NCI-H1436 treated with DMSO at 0.1 percent for 48 hours (cell line): ENCODE measurements around the gene POC1B.

ENCODE experiments used
- DNase-seq: peaks from one replicate; lab custom pipeline; 2025; lab: John Stamatoyannopoulos, UW

Gene POC1B

DNA sequence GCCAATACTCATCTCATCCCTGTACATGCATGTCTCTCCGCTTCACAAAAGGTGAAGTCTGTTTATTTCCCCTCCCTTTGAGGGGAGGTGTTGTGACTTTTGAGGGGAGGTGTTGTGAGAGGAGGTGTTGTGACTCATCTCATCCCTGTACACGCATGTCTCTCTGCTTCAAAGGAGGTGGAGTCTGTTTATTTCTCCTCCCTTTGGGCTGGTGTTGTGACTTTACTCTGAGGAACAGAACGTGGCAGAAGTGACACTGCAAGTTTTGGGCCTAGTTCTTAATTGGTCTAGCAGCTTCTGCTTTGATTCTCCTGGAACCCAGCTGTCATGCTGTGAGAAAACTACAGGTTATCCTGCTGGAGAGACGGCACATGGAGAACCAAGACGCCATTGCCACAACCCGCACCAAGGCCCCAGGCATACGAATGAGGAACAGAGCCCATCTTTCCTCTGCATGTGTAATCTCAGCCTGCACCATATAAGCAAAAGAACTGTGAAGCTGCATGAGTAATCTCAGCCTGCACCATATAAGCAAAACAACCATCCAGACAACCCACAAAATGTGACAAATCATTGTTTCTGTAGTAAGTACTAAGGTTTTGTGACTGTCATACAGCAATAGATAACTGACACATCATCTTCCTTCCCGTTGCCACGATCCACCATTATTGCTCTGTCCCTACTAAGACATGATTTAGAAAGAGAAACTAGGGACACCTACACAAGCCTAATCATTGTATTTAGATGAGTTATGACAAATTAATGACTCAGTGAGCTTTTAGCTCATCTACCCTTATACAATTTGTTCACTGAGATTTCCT, 31.2 kb downstream of the POC1B start:
- no peak for DNase-seq

DNA sequence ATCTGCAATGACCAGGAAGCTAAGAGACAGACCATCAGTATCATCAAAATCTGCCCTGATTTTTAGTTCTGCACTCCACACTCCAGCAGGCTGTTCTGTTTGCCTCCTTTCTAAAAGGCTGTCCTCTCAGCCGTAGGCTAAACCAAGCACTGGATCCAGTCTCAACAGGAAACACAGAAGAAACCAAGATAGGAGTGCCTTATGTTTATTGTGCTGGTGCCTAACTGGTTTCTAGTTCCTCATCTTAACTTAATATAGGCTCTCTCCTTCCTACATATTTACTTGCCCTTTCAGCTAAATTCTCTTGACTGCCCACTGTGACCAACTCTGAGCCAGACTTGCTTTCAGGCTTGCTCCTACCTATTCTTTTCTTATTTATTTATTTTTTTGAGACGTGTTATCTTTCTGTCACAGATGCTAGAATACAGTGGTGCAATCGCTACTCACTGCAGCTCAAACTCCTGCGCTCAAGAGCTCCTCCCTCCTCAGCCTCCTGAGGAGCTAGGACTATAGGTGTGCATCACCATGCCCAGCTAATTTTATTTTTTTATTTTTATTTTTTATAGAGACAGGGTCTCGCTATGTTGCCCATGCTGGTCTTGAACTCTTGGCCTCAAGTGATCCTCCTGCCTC, 32.1 kb downstream of the POC1B start:
- no peak for DNase-seq

DNA sequence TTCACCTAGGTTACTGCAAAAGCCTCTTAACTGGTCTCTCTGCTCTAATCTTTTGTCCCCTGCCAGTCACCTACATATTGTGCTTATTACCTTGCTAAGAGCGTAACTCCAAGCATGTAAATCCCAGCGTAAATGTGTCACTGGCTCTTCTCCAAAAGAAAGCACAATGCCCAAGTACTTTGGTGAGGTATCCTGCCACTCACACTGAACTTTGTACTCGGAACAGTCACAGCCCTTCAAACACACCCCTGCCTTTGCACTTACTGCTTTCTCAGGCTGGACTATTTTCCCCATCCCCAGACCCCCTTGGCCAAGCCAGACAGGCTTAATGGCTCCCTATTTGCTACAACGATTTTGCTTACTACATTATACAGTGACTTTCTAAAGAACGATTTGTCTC, 33.0 kb downstream of the POC1B start:
- DNase-seq = no peak

DNA sequence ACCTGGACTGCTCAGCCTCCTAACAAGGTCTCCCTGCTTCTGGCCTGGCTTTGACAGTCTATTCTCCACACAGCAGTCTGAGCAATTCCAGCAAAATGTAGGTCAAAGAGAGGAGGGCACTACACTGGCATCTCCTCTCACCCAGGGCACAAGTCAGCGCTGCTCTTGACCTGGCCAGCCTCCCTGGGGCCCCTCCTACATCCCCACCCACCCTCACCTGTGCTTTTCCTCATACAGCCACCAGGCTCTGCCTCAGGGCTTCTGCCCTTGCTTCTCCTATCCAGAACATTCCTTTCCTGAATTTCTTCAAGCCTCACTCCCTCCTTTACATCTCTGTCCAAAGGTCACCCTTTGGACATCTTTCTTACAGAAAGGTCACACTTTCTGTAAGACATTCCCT, 34.9 kb downstream of the POC1B start:
- DNase-seq = no peak

DNA sequence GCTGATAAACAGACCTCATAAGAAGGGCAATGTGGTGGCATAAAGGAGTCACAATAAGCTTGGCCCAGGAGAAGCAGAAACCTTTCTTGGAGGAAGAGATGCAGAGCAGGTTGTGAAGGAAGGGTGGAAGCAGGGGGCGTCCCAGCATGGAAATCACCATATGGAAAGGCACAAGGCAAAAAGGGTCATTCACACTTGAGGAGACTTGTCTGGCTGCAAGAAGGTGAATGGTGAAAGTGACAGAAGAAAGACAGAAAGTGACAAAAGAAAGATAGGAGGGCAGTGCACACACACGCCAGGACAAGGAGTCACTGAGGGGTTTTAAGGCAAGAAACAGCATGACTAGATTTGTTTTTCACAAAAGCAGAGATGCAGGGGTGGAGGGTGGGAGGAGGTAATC, 39.6 kb downstream of the POC1B start:
- no peak for DNase-seq

DNA sequence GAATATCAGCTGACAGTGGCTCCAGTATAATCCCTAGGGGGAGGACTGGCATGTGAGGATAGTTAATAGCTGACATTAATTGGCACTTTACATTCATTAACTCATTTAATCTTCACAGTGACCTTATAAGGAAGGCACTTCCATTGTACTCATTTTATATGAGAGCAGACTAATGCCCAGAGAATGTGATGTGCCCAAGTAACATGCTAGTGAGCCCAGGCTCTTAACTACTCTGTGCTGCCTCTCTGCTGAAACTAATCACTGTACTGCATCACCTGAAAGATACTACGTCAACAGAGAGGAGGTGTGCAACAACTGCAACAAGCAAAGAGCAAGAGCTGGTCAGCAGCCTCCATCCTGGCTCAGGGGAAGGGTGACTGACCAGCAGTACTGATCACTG, 41.4 kb downstream of the POC1B start:
- DNase-seq = no peak

DNA sequence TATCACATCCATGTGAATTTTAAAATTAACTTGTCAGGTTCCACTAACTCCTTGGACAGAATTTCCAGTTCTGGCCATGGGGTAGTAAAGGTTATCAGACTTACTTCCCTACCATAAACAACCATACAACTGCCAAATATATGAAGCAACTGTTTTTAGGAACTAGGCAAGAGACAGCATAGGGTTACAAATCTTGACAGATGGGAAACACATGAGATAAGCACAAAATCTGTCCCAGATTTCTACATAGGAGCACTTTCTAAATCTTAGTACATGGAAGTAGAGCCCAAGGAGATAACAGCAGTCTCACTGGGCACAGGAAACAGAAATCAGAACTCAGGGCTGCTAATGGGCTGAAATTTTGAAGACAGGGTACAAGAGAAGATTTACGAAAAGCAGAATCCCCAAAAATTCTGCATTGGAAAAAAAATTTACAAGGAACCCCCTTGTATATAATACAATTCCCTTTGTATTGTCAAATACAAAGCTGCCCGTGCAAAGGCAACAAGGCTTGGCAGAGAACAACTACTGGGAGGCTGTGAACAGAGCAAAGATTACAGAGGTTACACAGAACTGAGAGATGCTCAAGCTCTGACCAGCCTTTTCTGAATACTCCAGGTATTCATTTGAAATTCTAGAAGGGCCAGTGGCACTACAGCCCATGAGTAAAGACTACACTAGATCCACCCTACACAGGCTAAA, 44.5 kb downstream of the POC1B start:
- no peak for DNase-seq

DNA sequence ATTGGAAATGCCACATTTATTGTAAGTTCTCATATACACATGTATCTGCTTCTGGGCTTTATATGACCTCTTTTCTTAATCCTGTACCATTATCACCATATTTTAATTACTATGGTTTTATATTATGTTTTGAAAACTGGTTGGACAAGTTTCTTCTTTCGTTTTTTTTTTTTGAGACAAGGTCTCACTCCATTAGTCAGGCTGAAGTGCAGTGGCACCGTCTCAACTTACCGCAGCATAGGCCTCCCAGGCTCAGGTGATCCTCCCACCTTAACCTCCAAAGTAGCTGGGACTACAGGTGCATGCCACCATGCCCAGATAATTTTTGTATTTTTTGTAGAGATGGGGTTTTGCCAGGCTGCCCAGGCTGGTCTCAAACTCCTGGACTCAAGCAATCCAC, 45.9 kb downstream of the POC1B start:
- no peak for DNase-seq

DNA sequence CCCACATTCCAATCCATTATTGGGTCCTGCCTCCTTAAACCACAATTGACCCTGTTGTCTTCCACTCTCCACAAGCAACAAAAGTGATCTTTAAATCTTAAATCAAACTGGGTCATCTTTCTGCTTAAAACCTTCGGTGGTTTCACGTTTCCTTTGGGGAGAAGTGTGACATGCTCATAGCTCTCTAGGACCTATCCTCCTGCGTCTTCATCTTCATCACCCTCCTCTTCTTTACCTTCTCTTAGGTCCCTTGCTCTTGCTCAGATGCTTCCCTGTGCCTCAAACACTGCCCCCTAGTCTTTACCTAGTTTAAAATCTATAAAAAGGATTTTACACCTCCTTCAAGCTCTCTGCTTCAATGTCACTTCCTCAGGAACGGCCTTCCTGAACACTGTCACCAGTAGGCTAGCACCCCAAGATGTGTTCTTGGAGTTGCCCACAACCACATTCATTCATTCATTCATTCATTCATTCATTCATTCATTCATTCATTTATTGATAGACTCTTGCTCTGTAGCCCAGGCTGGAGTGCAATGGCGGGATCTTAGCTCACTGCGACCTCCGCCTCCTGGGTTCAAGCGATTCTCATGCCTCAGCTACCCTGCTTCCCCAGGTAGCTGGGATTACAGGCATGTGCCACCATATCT, 48.1 kb downstream of the POC1B start:
- DNase-seq = no peak

DNA sequence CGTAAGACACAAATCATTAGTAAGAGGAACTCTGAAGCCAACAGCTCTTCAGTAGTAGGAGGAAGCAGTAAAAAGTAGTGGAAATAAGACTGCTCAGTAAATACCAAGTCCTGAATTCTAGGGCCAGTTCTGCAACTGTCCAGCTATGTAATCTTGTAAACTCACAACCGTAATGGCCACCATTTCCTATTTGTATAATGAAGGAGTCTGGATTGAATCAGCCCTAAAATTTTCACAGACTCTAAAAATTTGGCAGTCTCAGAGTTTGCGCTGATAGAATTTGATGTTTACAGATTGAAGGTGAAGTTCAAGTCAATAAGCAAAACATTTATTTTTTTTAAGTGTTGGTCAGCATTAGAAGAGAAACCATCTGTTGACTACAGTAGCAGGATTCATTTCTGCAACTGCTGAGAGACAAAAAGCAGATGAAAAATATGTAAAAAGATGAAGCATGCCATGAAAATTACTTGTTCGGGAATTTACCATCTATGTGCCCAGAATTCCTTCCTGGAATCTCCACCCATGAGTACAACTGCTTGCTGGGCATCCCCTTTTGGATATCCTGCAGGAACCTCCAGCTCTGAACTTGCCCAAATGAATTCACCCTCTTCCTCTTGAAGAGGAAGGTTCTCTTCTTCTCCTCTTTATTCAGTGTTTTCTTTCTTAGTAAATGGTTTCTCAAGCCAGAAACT, 48.8 kb downstream of the POC1B start:
- no peak for DNase-seq

DNA sequence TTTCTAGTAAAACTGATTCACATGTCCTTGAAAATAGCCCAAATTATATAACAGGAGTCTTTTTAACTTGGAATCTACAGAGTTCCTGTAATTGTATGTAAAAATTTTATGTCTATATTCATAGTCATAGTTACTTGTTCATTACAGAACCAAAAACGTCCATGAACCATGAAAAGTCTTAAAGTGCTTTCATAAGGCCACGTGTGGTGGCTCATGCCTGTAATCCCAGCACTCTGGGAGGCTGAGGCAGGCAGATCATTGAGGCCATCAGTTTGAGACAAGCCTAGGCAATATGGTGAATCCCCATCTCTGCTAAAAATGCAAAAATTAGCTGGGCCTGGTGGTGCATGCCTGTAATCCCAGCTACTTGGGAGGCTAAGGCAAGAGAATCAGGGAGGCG, 49.6 kb downstream of the POC1B start:
- no peak for DNase-seq

DNA sequence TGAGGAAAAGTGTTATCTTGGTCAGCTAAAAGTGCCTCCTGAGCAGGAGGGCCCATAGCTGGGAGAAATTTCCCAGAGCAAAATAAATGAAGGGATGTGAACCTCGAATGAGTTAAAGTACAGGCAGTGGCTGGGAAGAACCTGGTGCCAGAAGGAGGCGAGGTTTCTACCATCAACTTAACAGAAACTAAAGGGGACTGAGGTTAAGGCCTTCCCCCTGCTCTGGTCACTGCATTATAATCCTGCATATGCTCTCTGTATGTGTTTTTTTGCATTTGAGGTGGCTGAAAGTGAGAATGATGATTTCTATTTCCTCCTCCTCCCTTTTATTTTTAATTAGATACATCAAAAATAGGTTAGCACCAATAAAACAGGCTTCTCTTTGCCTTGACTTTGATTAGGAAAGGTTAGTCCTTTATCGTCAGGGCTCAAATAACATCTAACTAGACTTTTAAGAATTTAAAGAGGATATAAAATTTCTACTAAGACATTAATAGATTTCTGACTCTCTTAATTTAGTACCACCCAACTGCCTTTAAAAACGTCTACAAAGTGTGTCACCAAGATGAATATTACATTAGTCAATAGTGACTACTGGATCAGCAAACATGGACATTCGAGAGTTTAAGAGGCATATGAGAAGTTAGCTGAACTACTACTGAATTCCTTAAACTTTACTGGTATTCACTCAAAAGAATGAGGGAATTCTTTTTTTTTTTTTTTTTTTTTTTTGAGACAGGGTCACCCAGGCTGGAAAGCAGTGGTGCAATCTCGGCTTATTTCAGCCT, 50.5 kb downstream of the POC1B start:
- no peak for DNase-seq

DNA sequence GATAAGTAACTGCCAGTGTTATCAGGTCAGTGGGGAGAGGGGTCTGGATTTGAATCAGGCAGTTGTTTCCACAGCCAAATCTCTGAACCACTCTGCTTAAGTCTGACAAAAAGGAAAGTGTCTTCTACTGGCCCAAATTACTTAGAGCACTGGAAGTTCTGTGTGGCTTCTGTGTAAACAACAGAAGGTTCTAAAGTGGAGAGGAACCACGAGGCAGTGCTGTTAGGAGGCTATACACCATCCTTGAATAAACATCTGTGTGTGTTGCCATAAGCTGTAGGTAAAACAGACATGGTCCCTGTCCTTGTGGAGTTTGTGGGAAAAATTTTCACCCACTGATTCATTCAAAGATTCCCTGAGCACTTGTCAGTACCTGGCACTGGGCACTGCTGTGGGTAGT, 51.2 kb downstream of the POC1B start:
- no peak for DNase-seq

DNA sequence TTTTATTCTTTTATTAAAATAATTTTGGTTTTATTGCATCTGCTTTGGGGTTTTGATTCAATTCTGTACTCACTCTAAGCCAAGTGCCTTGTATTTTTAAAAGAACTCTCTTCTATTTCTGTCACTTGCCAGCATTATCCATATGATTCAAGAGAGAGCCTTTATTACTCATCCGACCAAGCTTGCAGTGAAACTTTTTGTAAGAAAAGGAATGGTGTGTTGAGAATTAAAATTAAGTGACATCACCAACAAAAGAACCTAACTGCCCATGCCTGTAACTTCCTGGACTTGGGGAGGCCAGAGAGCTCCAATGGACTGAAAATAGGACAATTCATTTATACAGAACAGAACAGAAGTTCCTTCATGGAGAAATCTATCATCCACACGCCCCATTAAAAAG, 53.3 kb downstream of the POC1B start:
- DNase-seq = no peak

DNA sequence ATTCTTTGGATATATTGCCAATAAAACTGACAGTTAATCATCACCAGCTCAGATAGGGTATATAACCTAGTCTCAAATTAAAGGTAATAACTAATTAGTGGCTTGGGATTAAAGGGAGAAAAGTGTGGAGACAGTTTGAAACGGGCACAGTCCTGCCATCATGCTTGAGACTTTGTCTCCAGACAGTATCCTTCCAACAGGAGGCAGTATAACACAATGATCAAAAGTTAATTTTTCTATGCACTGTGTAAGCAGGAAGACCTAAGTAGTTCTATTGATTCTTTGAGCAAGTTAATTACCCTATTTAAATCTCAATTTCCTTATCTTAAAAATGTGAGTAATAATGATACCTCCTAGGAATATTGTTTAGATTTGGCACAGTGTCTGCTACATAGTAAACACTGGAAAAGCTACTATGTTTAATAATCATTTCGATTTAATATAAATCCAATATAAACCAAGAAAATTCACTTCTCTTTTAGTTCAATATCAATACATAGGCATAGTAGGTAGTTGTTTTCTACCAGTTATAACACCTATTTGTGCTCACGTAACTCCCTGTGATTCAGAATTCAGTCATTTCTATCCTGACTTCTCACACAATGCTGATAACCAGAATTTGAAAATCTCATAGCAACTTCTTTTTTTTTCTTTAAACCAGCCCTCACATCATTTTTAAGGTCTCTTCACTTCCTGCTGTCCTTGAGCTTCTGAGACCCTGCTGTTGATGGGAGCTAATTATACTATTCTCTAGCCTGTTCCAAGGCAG, 54.9 kb downstream of the POC1B start:
- DNase-seq = no peak

DNA sequence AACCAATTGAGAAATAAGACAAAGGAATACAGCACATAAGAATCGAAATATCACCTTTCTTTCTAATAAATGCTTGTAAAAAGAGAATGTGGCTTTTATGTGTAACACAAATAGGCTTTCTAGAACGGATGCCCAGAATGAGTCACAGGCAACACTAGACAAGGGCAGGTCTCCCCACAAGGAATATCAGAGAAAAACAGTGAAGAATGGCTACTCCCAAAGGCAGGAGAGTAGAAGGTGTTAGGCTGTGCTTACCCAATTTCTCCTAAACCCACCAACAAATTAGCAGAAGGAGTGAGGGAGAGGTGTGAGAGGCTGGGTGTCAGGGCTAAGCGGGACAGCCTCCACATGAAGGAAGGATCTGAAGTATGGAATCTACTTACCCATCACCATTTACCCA, 56.5 kb downstream of the POC1B start:
- DNase-seq = no peak

DNA sequence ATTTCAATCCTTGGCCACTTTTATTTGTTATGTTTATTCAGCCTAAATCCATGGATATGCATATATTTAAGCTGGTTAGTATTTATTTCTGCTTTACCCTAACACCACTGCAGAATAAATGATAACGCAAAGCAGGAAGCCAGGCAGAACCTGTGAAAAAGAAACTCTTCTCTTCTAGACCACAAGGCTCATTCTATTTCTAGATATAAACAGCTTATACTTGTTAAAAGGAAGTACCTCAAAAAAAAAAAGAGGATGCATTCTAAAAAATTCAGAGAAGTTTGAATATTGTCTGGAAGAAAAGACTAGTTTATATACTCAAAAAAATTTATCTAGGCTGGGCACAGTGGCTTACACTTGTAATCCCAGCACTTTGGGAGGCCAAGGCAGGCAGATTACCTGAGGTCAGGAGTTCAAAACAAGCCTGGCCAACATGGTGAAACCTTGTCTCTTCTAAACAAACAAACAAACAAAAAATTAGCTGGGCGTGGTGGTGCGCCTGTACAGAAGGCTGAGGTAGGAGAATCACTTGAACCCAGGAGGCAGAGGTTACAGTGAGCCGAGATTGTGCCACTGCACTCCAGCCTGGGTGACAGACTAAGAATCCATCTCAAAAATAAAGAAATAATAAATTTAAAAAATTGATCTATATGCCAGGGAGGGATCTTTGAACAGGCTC, 57.1 kb downstream of the POC1B start:
- no peak for DNase-seq

DNA sequence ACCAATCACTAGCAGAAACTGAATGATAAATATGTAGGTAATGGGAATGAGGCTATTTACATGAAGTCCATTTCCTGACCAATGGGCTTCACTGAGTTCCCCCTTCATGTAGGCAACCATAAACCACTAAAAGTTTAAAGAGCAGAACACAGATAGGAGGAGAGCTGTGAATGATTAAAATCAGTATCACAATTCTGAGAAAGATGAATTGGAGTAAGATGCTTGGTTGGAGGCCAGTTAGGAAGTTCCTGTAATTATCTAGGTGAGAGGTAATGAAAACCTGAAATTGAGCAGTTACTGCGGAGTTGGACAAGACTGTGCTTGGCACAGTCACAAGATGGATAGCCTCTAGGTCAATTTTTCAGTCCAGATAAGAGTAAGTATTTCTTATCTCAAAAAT, 57.8 kb downstream of the POC1B start:
- DNase-seq = no peak

DNA sequence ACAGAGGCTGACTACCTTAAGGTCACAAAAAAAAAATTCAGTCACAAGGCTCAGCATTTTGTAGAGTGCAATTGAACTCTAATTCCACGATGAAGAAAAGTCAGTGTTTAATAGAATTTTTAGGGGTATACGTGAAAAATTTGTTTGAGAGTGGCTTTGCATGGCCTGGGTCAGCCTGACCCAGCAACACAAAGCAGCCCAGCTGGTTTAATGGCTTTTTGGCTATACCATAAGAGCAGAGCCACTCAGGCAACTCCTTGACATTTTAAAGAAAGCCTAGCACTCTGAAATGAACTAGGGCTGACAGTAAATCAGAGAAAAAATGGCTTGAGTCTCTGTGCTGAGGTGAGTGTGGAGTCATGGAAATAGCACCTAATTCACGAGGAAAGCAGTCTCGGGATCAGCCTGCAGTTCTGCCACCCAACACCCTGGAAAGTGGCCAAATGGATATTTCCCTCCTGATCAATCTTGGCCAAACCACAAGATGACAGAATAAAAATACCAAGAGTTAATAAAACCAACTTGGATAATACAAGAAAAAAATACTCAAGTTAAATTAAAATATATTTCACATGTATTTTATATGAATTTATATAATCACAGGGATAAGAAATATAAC, 60.8 kb downstream of the POC1B start:
- DNase-seq = no peak
